ENCODE results near the gene SPSB1. TPM values are rescaled to one million over a fixed set of nuclear protein-coding genes. Genes with fewer than 3 reads are reported as not detected.

The SPSB1 gene
- total RNA-seq, 1 experiment from 2014 or later, result 2.9 TPM

GRCh38 chr1:9267352-9267686, 25.4 kb upstream of the SPSB1 start:
- Histone ChIP-seq H3K4me1 (ENCODE audit: insufficient read depth, low read length) (no peaks in the 10 kb centered on the region), H3K18ac (ENCODE audit: insufficient read length, low read depth, low read length) (no peak overlapping the region), H4K20me1 (ENCODE audit: control insufficient read depth, insufficient read depth, insufficient read length) (no peaks in the 10 kb centered on the region), H2BK120ac (ENCODE audit: low read depth, low read length, poor library complexity, severe bottlenecking) (no peak overlapping the region), H2BK5ac (ENCODE audit: insufficient read length, low read length) (no peak overlapping the region), H3K23me2 (ENCODE audit: insufficient read length, low read depth, low read length, poor library complexity, severe bottlenecking) (no peaks in the 10 kb centered on the region), H3K79me1 (ENCODE audit: insufficient read depth, low read depth, low read length, poor library complexity, severe bottlenecking) (no peaks in the 10 kb centered on the region), H3K27me3 (ENCODE audit: insufficient read depth, low read length) (no peaks in the 10 kb centered on the region), H3K9me3 (ENCODE audit: control insufficient read depth, low read depth, low read length) (no peaks in the 10 kb centered on the region), H2AK5ac (ENCODE audit: insufficient read length, low read length) (no peak overlapping the region), H3T11ph (ENCODE audit: low read length) (no peak overlapping the region), H3K79me2 (ENCODE audit: insufficient read depth, low read length) (no peaks in the 10 kb centered on the region), H4K5ac (ENCODE audit: insufficient read length, low read depth, low read length) (no peak overlapping the region), H4K8ac (replicated peaks; ENCODE audit: insufficient read length, low read depth, low read length) (no peak overlapping the region), H3K56ac (ENCODE audit: insufficient read length, low read depth, low read length) (no peak overlapping the region), H2BK15ac (ENCODE audit: low read depth, low read length) (no peak overlapping the region), H3K23ac (ENCODE audit: insufficient read length, low read depth, low read length) (no peak overlapping the region), H3K4ac (ENCODE audit: low read depth, low read length) (no peak overlapping the region), H3K14ac (ENCODE audit: insufficient read depth, low read length) (no peak overlapping the region), H4K91ac (ENCODE audit: insufficient read length, low read depth, low read length) (no peak overlapping the region), H3K9ac (ENCODE audit: extremely low read depth, insufficient read length, low read length) (no peak overlapping the region), H3K4me2 (ENCODE audit: insufficient read depth, insufficient read length, low read length) (no peak overlapping the region), H2AFZ (ENCODE audit: low read length) (no peak overlapping the region), H2BK12ac (ENCODE audit: insufficient read length, low read depth, low read length) (no peak overlapping the region), H3K27ac (ENCODE audit: insufficient read length, low read depth, low read length) (no peak overlapping the region), H2BK20ac (ENCODE audit: low read depth, low read length, poor library complexity, severe bottlenecking) (no peak overlapping the region)
- Mint-ChIP-seq H3K36me3 (ENCODE audit: insufficient read depth in 1 of 3, low read depth in 3 of 3) (peaks cover 0 to 8% (median 0%) of the 10 kb centered on the region in 3 experiments; a peak in 1 of 7 replicates), H3K27ac (no peak overlapping the region), H3K27me3 (ENCODE audit: low read depth) (peaks cover 3% of the 10 kb centered on the region), H3K9me3 (no peaks in the 10 kb centered on the region), H3K4me1 (peaks cover 16 to 34% of the 10 kb centered on the region in 2 experiments), H3K4me3 (no peak overlapping the region)
- WGBS (ENCODE audit: extremely low coverage, insufficient read length, low lambda C conversion rate), result no CpG with 5 or more reads among the region's 7 CpGs
- TF ChIP-seq CTCF (conservative IDR thresholded peaks at IDR 0.05), result no peak
- no peak for DNase-seq

All from H9 (cell line).